GM21619 (cell line): ENCODE results near the gene PPM1B.
A peak's percentile ranks its signal among the peaks of the same experiment; 100 is the strongest.
"Not testable (repeated sequence)": the region's sequence is repeated elsewhere in the genome, so short reads cannot be mapped to it uniquely, and the experiment has no call there.

Experiments
- ATAC-seq: cut with Tn5 transposase; IDR thresholded peaks from one replicate; pipeline ENCODE4 v1.9.1; 2021; ENCODE audit not compliant: unreplicated experiment

The PPM1B gene

DNA sequence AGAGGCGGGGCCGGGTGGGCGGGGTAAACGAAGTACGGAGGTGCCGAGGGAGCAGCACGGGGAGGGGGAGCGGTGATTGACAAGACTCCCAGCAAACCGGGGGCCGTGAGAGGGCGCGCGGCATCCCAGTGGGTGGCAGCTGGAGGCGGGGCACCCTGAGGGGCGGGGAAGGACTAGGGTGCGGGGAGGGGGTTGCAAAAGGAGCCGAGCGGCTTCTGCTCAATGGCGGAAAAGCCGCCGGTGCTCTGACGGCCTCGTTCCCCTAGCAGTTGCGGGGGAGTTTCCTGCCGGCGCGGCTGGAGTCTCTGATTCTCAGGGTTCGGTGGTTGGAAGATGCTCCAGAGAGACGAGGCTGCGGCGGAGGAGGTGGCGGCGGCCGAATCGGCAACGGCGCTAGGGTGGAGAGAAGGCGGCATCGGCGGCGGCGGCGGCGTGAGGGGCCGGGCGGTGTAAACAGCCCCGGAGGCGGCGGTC, at the start of gene PPM1B:
Gene PPM1B (plus strand): TSS at position 195 of the 474 bp plus-strand sequence. CDS start 32,325 bp downstream, outside the sequence.
- peak; percentile 58 for ATAC-seq

DNA sequence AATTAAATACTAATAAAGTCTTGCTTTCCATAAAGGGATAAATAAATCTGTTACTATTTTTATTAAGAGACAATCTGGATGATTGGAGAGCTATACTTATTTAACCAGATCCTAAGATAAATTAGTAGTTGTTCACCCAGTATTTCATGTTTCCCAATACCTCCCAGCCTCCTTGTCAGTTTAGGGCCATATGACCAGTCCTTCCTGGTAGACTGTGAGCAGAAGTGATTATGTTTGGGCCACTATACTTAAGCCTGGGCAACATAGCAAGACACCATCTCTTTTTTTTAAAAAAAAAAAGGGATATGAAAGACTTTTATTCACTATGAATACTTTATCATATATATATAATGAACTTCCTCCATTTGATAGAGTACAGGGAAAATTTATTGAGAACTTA, 48.8 kb upstream of the PPM1B start:
- ATAC-seq, result no peak

DNA sequence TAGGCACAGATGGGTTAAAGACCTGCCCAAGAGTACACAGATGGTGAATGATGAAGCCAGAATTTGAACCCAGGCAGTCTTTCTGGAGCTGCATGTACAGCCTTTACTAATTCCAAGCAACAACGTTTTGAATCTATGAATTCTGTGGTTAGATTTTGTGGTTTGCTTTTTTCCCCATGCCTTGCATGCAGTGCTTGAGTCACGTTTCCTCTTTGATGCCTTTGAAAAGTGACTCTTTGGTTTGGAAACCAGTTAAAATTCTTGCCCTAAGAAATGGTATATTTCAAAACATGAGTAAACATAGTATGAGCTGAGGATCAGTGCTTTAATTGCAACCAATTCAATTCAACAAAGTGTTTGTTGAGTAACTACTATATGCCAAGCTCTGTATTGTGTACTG, 48.2 kb upstream of the PPM1B start:
- ATAC-seq, result no peak

DNA sequence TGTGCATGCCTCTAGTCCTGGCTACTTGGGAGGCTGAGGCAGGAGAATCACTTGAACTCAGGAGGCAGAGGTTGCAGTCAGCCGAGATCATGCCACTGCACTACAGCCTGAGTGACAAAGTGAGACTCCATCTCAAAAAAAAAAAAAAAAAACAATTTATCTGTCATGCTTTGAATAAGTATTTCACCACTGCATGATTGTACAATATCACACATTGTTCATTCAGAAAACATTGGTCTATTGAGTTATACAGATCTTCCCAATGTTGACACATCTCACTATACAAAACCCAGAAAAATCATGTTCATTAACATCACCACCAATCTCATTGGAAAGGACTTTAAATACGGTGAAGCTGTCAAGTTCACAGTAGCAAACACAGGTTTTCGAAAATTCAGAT, 46.8 kb upstream of the PPM1B start:
- ATAC-seq, result no peak

DNA sequence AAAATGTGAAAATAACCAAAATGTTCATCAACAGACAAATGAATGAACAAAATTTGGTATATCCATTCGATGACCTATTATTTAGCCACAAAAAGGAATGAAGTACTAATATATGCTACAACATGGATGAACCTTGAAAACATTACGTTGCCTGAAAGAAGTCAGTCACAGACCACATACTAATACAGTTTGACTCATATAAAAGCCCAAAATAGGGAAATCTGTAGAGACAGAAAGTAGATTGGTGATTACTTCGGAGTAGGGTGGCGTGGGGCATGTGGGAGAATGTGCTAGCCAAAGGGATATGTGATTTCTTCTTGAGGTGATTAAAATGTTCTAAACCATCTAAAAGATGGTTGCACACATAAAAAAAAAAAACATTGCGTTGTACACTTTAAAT, 44.2 kb upstream of the PPM1B start:
- no peak for ATAC-seq

DNA sequence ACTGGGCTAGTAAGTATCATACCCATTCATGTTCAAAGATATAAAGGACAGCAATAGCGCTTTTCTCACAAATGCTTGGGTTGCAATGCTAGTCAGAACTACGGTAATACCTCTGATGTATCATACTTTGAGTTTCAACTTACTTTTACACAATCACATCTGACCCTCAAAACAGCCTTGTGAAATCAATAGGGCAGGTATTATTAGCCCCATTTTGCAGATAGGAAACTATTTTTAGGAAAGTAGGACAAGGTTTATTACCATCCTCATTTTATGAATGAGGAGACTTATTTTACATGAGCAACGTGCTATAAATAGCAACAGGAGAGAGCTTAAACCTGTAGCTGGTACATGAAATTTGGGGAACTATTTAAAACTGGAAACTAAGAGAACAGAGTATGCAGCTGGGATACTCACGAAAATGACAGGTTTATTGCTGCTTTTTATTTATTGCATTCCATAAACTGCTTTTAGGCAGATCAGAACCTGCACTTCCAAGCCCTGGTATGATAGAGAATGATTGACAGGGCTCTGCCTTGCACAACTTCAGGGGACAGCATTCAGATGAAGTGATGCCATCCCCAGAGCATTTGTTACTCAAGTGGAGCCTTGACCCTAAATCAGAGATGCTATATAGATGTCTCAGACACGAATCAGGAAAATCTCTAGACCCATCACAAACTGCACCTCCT, 42.4 kb upstream of the PPM1B start:
- no peak for ATAC-seq

DNA sequence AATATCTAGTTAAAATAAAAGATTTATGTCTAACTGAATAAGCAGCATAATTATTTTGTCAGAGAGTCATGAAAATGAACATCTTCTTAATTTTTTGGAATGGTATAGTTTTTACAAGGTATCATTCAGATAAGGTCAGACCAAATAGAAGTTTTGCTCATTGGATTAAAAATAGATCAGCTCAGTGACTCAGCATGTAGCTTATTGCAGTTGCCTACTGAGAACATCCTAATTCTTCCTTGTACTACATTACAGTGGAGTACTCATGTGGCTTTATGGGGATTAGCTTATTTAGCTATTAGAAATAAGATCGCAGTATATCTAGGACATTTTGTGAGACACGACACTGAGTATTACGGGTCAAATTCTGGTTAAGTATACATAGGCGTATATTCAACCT, 38.2 kb upstream of the PPM1B start:
- no peak for ATAC-seq

DNA sequence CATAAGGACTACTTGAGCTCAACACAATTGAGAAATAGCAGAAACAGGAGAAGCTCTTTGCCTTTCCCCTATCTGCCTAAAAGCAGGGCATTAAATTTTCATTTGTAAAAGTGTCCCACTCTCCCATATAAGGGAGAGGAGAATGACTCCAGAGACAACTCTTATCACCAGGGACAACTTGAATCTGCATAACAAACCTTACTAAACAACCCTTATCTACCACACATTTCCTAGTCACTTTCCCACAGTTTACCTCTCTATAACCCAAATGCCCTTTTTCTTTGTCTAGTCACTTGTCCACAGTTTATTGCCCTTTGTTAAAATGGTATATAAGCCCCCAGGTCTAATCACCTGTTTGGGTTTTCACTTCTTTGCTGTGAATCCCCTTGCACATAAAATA, 37.5 kb upstream of the PPM1B start:
- no peak for ATAC-seq

DNA sequence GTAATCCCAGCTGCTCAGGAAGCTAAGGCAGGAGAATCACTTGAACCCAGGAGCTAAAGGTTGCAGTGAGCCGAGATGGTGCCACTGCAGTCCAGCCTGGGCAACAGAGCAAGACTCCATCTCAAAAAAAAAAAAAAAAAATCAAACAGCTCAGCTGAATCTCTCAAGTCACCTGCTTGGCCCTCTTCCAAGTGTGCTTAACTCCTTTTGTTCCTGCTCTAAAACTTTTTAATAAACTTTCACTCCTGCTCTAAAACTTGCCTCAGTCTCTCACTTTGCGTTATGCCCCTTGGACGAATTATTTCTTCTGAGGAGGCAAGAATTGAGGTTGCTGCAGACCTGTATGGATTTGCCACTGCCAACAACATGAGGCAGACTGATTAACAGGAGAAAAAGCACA, 35.1 kb upstream of the PPM1B start:
- ATAC-seq, result not testable (repeated sequence)

DNA sequence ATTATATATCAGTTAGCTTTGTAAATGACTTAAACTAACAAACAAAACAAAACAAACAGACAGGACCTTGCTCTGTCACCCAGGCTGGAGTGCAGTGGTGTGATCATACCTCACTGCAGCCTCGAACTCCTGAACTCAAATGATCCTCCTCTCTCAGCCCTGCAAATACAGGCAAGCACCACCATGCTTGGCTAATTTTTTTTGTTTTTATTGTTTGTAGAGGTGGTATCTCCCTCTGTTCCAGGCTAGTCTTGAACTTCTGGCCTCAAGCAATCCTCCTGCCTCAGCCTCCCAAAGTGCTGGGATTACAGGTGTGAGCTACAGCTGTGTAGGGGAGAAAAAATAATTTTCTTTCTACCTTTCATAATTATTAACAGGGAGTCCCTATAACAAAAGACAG, 33.8 kb upstream of the PPM1B start:
- ATAC-seq, result no peak

DNA sequence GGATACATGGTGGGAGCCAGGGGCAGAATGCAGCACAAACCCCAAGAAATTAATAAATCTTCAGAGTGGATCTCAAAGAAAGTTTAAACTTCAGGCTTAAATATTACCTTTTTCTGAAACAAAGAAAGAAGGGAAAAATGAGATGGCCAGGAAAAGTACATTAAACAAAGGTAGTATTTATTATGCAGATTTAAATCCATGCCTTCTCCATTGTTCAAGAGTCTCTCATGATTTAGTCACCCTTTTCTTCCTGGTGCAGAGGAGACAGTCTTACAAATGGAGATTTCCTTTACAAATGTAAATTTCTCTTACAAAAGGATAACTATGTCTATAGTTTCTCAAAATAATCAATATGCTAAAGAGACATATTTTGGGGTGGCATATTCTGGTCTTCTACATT, 33.4 kb upstream of the PPM1B start:
- no peak for ATAC-seq

DNA sequence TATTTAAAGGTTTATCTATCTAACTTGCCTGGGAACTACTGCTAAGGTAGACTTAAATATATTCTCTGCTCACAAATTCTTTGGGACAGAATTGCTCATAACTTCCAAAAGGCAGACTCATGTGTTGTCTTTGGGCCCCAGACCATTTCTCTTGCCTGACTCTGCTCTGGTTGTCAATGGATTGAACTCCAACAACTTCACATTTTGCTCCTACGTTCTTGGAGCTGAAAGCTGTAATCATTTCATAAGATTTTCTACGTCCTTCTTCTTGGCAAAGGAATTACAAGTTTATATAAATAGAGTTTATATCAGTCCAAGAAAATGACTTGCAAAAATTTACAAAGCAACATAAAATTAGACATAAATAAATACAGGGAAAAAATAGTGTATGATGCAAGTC, 32.9 kb upstream of the PPM1B start:
- no peak for ATAC-seq

DNA sequence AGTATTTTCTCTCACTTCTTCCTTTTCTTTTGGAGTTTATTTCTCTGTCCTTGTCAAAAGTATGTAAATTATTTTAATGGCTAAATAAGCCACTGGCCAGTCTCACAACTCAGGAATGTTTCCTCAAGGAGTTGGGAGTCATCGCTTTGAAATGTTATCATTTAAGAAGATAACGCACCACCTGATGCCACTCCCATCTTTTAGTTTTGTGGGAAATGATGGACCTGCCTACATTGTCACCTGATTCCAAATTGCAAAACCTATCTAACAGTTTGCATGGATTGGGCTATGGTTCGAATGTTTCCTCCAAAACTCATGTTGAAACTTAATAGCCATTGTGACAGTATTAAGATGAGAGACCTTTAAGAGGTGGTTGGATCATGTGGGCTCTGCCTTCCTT, 32.4 kb upstream of the PPM1B start:
- no peak for ATAC-seq

DNA sequence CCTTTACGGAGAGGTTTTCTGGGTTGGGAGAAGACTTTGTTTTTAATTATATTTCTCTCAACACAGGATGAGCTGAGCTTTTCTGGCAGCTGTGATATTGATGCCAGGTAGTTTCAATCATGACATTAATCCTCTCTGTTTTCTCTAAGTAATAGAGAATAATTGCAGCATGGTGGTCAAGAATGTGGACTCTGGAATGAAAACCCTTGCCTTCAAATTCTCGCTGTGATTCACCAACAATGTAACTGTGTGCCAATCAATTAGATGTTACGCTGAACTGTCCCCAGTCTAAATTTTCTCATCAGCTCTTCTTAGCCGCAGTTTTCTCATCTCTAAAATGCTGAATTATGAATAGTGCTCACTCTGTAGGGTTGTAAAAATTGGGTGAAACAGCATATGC, 31.6 kb upstream of the PPM1B start:
- no peak for ATAC-seq

DNA sequence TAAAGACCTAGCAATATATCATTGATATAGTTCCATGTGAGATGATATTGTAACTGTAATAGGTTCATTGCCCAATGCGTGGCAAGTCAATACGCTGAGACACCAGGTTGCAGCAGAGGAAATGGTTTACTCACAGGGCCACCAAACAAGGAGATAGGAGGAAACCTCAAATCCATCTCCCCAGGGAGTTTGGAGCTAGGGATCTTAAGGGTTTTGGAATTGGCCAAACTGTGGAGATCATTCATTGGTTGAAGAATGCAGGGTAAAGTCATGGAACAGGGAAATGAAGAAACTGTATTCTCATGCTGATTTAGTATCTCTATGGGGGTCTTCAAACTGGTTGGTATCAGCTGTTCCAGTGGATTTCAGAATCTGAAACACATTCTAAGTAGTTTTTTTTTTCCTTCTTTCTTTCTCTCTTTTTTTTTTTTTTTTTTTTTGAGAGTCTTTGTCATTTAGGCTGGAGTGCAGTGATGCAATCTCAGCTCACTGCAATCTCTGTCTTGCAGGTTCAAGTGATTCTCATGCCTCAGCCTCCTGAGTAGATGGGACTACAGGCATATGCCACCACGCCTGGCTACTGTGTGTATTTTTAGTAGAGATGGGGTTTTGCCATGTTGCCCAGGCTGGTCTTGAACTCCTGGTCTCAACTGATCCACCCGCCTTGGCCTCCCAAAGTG, 30.7 kb upstream of the PPM1B start:
- no peak for ATAC-seq

DNA sequence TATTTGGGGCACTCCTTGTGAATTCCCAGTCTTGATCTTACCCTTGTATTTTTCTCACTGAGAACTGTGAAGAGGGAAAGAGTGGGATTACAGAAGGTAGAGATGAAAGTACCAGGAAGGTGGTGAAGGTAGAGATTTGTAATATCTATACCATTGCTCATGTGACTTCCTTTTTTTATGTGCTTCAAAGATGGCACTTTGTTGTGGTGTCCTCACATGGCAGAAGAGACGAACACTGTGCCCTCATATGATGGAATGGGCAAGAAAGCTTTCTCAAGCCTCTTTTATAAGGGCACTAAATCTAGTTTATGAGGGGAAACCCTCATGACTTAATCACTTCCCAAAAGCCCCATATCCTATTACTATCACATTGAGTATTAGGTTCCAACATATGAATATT, 28.9 kb upstream of the PPM1B start:
- ATAC-seq, result no peak

DNA sequence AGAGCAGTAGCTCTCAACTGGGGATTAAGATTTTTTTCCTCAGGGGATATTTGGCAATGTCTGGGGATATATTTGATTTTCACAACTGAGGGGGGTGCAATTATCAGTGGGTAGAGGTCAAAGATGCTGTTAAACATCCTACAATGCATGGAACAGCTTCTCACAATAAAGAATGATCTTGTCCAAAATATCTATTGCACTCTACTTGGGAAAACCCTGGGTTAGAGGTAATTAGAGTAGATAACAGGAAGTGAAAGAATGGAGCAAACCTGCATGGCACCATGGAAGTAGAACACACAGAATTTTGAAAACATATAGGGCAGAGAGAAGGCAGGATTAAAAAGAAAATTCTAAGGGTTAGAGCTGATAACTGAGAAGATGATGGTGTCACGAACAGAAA, 26.4 kb upstream of the PPM1B start:
- no peak for ATAC-seq

DNA sequence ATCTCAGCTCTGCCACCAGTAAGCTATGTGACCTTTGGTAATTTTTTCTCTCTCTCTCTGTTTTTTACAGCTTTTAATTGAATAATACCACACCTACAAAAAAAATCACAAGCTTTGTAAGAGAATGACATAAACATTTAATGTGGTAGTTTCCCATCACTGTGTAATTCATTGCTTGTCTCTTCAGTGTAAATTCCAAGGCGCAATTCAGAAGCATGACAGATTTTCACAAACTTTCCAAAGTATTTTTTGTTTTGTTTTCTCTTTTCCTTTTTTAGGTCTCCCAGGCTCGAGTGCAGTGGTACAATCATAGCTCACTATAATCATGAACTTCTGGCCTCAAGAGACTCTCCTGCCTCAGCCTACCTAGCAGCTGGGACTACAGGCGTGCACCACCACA, 25.0 kb upstream of the PPM1B start:
- ATAC-seq, result no peak

DNA sequence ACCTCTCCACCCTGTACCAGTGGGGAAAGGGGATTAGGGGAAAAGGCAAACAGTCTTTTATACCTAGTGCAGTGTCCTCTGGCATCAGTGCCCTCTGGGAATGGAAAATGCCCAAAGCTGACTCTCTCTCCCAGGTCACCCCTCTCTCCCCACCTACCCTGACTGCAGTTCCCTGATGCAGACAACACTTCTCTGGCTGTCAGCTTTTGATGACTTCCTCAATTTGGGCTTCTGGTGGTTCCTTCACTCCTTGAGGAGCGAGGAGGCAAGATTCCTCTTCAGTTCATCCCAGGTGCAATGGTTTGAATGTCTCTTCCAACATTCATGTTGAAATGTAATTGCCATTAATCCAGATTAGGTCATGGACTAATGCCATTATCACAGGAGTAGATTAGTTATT, 19.7 kb upstream of the PPM1B start:
- no peak for ATAC-seq

DNA sequence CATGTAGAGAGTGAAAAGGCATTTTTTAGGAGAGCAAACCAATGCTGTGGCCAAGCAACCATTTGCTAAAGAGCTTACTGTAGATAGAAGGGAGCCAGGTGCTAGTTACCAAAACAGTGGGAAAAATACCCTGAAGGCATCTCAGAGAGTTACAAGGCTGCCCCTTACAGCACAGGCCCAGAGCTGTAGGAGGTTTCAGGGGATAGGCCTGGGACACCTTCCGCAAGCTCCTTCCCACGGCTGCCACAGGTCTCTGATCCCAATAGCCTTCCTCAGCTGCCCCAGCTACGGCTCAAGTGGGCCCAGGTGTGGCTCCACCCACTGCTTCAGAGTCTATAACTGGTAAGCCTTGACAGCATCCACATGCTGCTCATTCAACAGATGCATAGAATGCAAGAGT, 18.2 kb upstream of the PPM1B start:
- ATAC-seq, result no peak

DNA sequence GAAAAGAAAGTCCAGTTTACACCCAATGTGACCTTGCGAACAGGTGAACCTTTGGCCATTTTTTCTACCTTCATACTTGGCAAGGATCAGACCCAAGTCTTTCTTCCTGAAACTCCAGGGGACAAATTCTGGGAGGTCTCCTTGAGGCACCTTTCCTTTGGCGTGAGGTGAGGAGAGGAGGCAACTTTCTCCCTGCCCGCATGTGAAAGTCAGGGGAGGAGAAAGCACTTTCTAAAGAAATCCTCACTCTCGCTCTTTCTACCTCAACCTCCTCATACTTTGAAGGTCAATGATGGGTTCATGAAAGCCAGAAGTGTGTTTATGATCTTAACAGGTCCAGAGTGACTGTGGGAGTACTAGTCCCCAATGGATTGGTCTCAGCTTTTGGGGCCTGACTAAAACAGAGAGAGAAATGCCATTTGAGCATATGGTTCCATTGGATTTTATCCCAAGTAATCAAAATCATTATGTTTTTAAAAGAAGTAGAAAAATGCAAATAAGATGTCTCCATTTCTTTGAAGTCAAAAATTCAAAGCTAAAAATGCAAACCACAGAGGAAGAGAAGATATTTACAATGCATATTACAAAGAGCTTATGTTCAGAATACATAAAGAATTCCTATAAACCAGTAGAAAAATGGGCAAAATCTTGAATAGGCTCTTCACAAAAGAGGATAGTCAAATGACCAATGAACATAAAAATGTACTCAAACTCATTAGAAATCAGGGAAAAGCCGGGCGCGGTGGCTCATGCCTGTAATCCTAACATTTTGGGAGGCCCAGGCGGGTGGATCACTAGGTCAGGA, 15.6 kb upstream of the PPM1B start:
- ATAC-seq, result no peak
